ENCODE data around the gene VIPAS39. TPM values are rescaled to one million over a fixed set of nuclear protein-coding genes. Genes with fewer than 3 reads are reported as not detected.

The VIPAS39 gene
- total and polyA plus RNA-seq, 2 of the 13 experiments (the other 11 are each of a cell fraction or from before 2014, with no cell fraction given): 13.3 to 21.5 TPM

DNA sequence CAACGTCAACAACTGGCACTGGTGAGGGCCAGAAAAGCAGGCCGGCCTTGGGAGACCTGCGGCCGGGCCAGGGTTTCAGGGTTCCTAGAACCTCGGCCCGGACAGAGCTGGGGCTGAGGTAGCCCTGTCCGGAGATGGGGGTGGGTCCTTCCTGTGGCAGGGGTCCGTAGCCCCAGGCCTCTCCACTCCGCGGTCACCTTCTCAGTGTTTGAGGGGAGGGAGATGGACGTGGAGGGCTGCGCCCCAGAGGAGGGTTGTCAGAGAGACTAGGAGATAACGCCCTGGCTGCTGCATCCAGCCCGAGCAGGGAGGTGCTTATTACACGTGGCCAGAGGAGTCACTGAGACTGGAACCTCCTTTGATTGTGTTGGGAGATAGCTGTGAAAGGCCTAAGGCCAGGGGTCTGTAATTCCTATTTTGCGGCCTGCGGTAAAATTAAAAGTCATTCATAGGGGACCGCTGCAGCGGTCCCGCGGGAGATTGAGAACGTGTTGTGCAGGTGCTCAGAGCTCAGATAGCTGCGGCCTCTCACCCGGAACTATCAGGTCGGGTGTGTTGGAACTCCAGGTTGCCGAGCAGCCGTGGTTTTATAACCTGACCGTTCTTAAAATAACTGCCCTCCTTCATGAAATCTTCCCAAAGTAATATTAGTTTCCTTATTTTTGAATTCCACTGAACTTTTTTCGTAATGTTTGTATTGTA lies 999 bp upstream of the VIPAS39 start (continued):
- peak; percentile 2; the same call in 1 of the 2 replicates for TF ChIP-seq FOSL2 (CRISPR knock-in tag; IDR thresholded peaks at IDR 0.05)
- TF ChIP-seq RARG (CRISPR knock-in tag; IDR thresholded peaks at IDR 0.05; ENCODE audit: low read depth): no peak
- TF ChIP-seq ZFY (CRISPR knock-in tag; IDR thresholded peaks at IDR 0.05): peak; percentile 55
- TF ChIP-seq NCOA1 (CRISPR knock-in tag; IDR thresholded peaks at IDR 0.05): 0 out of 2 replicates have a peak, but pooled peaks have one; percentile 18

DNA sequence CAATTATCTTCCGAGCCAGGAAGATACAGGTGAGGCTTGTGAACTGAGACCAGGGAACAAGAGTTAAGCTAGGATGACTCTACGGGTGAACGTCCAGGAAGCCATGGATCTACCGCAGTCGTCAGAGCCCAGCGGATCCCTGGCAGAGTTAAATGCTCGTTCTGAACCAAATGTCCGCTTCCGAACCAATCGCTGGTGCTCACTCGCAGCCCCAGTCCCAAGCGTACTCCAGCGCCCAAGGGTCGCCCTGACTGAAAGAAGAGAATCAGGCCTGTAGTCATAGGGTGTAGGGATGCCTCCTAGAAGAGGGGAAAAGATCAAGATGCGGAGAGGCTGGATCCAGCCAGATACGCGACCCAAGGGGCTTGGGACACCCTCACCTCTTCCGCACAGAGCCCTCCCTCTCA lies 283 bp downstream of the VIPAS39 start:
- Histone ChIP-seq H3K4me2 (ENCODE audit: low read depth, low read length) (peak overlapping the region; percentile 73), H2AFZ (ENCODE audit: low read length) (peak overlapping the region; percentile 34), H4K20me1 (ENCODE audit: insufficient read depth, low read length) (peaks cover 8% of the 10 kb centered on the region), H3K36me3 (replicated peaks in 1 of 2; ENCODE audit: control insufficient read depth in 1 of 2, insufficient read depth in 2 of 2, low read length in 2 of 2) (peaks cover 16 to 24% of the 10 kb centered on the region in 2 experiments), H3K4me3 (replicated peaks in 1 of 3; ENCODE audit: insufficient read depth in 1 of 3, low read depth in 2 of 3, low read length in 3 of 3) (peak overlapping the region; percentile 75 to 98 (median 90)), H3K4me1 (ENCODE audit: insufficient read depth, low read length) (peaks cover 35% of the 10 kb centered on the region), H3K9me3 (ENCODE audit: low read length) (no peaks in the 10 kb centered on the region), H3K9ac (ENCODE audit: insufficient read depth, low read depth, low read length) (peak overlapping the region; percentile 89), H3K27me3 (ENCODE audit: control insufficient read depth in 1 of 2, insufficient read depth in 2 of 2, low read length in 2 of 2) (no peaks in the 10 kb centered on the region; a peak in 1 of 5 replicates), H3K79me2 (ENCODE audit: insufficient read depth, low read length) (peaks cover 48% of the 10 kb centered on the region), H3K27ac (ENCODE audit: extremely low read length, insufficient read depth, low read length) (peak overlapping the region; percentile 67)
- TSS peak; percentile 80 for BruUV-seq (replicated peaks)
- ChIA-PET CTCF (ENCODE audit: low intra/inter-chr PET ratio, low total read pairs) (interaction anchor here (1.5 kb wide), 1 partner anchor 94 kb away, joined by 4 read pairs; no protein-coding TSS in a partner anchor), POLR2A (interaction anchor here (0.6 to 2.7 kb wide), 5 partner anchors 12 to 136 kb away, joined by 3 to 10 read pairs (median 7); partner anchors contain the start of genes GSTZ1, ISM2 and POMT2)
- intact Hi-C loops (cut with micrococcal nuclease; ENCODE audit: unreplicated experiment): loop anchor here (1.0 to 5.0 kb wide), 2 partner anchors 80 to 135 kb away; partner anchors contain the start of genes GSTZ1, POMT2, SAMD15 and TMED8
- WGBS (ENCODE audit: low lambda C conversion rate): 0% methylated on average over 12 of the region's 18 CpGs
- FAIRE-seq (no peak), DNase-seq (ENCODE audit: low spot score) (no peak), ATAC-seq (peak; percentile 49)
- in situ Hi-C loops (cut with HindIII; ENCODE audit: extremely low pct_ligation_motif_present, low pct_unique_long_range_greater_than_20kb): loop anchor here (5.0 kb wide), 1 partner anchor 95 kb away; no protein-coding TSS in a partner anchor
- peak; percentile 51 for TF ChIP-seq IKZF4 (CRISPR knock-in tag; IDR thresholded peaks at IDR 0.05; ENCODE audit: borderline replicate concordance, low read depth, not compliant biosample characterization)
- 0 out of 2 replicates have a peak, but pooled peaks have one; percentile 34 for TF ChIP-seq ARID2 (CRISPR knock-in tag; IDR thresholded peaks at IDR 0.05; ENCODE audit: borderline replicate concordance)
- peak; percentile 84; the same call in 1 of the 2 replicates for TF ChIP-seq SAP130 (CRISPR knock-in tag; IDR thresholded peaks at IDR 0.05; ENCODE audit: low read depth)
- TF ChIP-seq, protein P1, sequence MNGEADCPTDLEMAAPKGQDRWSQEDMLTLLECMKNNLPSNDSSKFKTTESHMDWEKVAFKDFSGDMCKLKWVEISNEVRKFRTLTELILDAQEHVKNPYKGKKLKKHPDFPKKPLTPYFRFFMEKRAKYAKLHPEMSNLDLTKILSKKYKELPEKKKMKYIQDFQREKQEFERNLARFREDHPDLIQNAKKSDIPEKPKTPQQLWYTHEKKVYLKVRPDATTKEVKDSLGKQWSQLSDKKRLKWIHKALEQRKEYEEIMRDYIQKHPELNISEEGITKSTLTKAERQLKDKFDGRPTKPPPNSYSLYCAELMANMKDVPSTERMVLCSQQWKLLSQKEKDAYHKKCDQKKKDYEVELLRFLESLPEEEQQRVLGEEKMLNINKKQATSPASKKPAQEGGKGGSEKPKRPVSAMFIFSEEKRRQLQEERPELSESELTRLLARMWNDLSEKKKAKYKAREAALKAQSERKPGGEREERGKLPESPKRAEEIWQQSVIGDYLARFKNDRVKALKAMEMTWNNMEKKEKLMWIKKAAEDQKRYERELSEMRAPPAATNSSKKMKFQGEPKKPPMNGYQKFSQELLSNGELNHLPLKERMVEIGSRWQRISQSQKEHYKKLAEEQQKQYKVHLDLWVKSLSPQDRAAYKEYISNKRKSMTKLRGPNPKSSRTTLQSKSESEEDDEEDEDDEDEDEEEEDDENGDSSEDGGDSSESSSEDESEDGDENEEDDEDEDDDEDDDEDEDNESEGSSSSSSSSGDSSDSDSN (CRISPR knock-in tag; IDR thresholded peaks at IDR 0.05): peak; percentile 61; the same call in 1 of the 2 replicates
- TF ChIP-seq ZSCAN21 (CRISPR knock-in tag; IDR thresholded peaks at IDR 0.05; ENCODE audit: borderline replicate concordance): peak; percentile 64; the same call in 1 of the 2 replicates
- TF ChIP-seq FIP1L1 (IDR thresholded peaks at IDR 0.05; ENCODE audit: borderline replicate concordance, insufficient read depth, low read depth, low read length): no peak
- peak; percentile 24; the same call in 1 of the 2 replicates for TF ChIP-seq ZNF652 (CRISPR knock-in tag; IDR thresholded peaks at IDR 0.05; ENCODE audit: borderline replicate concordance, low read depth)
- TF ChIP-seq ZBTB38 (CRISPR knock-in tag; IDR thresholded peaks at IDR 0.05): 0 out of 2 replicates have a peak, but pooled peaks have one; percentile 23
- peak; percentile 6 for TF ChIP-seq ZNF883 (CRISPR knock-in tag; IDR thresholded peaks at IDR 0.05; ENCODE audit: not compliant biosample characterization)
- TF ChIP-seq ZBTB7B (CRISPR knock-in tag; IDR thresholded peaks at IDR 0.05): peak; percentile 12; the same call in 1 of the 2 replicates
- TF ChIP-seq KLF16 (CRISPR knock-in tag; IDR thresholded peaks at IDR 0.05): 0 out of 4 replicates have a peak, but pooled peaks of 1 of the 2 experiments have one; percentile 67
- TF ChIP-seq FOXC1 (CRISPR knock-in tag; IDR thresholded peaks at IDR 0.05; ENCODE audit: borderline replicate concordance): 0 out of 2 replicates have a peak, but pooled peaks have one; percentile 44
- peak; percentile 12 for TF ChIP-seq XRCC5 (optimal IDR thresholded peaks at IDR 0.05; ENCODE audit: low read length)
- TF ChIP-seq RAD21 (CRISPR knock-in tag; IDR thresholded peaks at IDR 0.05): peak; percentile 23; the same call in 1 of the 2 replicates
- TF ChIP-seq ZNF746 (CRISPR knock-in tag; IDR thresholded peaks at IDR 0.05): 0 out of 2 replicates have a peak, but pooled peaks have one; percentile 10
- no peak for TF ChIP-seq LCORL (IDR thresholded peaks at IDR 0.05)
- no peak for TF ChIP-seq LCORL (CRISPR knock-in tag; IDR thresholded peaks at IDR 0.05)
